Measurements from ENCODE around the gene CDKL5.

- TF ChIP-seq CTCF (IDR thresholded peaks at IDR 0.05) (no peak), SIN3A (IDR thresholded peaks at IDR 0.05; ENCODE audit: borderline replicate concordance, insufficient read depth, low read depth, low read length) (no peak)
These were observed 45.9 kb downstream of the CDKL5 start for GRCh38 chrX:18471296-18471695.

Measured in Panc1 (cell line).